Stimulated activated CD8-positive, alpha-beta memory T cell treated with anti-CD3 and anti-CD28 coated beads, Interleukin-4, amount 100 ng/mL, for 24 hours (primary cell): Measurements from ENCODE around the gene CLDND2.

Experiments
- DNase-seq: peaks from one replicate; pipeline ENCODE4 v3.0.0-alpha.2; 2020; ENCODE audit warnings: low read depth

Gene CLDND2

GRCh38 chr19:51330366-51330765 lies 38.4 kb downstream of the CLDND2 start:
- DNase-seq = no peak

- DNase-seq = no peak
Observed at GRCh38 chr19:51329411-51329810, 39.4 kb downstream of the CLDND2 start.

GRCh38 chr19:51327066-51328001 lies 41.5 kb downstream of the CLDND2 start:
- DNase-seq = peak; percentile 42

GRCh38 chr19:51326216-51327065 lies 42.4 kb downstream of the CLDND2 start:
- no peak for DNase-seq

- DNase-seq = no peak
Observed at GRCh38 chr19:51325161-51325976, 43.4 kb downstream of the CLDND2 start.

GRCh38 chr19:51324167-51324481 lies 44.7 kb downstream of the CLDND2 start:
- no peak for DNase-seq

GRCh38 chr19:51323481-51324166 lies 45.2 kb downstream of the CLDND2 start:
- no peak for DNase-seq

- no peak for DNase-seq
Observed at GRCh38 chr19:51321799-51322198, 47.0 kb downstream of the CLDND2 start.

- no peak for DNase-seq
Observed at GRCh38 chr19:51320280-51320657, 48.5 kb downstream of the CLDND2 start.

- no peak for DNase-seq
Observed at GRCh38 chr19:51319649-51320279, 49.0 kb downstream of the CLDND2 start.

GRCh38 chr19:51318687-51319648 lies 49.8 kb downstream of the CLDND2 start:
- no peak for DNase-seq

- DNase-seq = no peak
Observed at GRCh38 chr19:51317968-51318367, 50.8 kb downstream of the CLDND2 start.

- DNase-seq = no peak
Observed at GRCh38 chr19:51317376-51317775, 51.4 kb downstream of the CLDND2 start.
